ENCODE measurements around the gene HPN.
"Not testable (repeated sequence)": the region's sequence is repeated elsewhere in the genome, so short reads cannot be mapped to it uniquely, and the experiment has no call there.

Gene HPN

DNA sequence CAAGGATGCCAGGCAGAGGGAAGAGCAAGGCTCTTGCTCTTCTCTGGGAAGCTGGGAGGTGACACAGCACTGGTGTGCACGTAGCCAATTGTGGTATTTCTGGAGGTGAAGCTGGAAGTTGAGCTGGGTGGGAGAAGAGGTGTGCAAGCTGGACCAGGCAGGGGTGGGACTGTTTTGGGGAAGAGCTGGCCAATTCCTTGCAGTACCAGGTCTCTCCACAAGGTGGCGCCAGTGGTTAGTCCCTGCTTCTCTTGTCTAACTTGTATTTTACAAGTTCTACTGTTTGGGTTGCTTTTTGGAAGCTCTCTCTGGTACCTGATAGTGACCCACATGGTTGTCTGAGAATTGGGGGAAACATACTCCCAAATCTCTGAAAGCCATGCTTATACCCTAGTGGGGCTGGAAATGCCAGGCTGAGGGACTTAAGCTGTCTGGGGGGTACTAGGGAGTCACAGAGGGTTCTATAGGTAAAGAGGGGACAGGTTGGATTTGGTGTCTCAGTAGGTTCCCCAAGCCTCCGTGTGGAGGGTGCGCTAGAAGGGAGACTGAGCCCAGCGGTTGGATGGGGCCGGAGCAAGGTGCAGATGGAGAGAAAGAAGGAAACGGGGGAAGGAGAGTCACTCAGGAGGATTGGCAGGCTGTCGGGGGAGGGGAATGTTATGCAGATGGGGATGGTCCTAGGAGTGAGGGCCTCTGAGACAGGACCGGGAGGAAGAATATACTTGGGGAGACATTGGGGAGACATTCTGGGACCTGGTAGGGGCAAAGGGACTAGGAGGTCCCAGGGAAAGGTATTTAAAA is 3.0 kb downstream of the HPN start:
- peak; percentile 77 to 80 for DNase-seq

DNA sequence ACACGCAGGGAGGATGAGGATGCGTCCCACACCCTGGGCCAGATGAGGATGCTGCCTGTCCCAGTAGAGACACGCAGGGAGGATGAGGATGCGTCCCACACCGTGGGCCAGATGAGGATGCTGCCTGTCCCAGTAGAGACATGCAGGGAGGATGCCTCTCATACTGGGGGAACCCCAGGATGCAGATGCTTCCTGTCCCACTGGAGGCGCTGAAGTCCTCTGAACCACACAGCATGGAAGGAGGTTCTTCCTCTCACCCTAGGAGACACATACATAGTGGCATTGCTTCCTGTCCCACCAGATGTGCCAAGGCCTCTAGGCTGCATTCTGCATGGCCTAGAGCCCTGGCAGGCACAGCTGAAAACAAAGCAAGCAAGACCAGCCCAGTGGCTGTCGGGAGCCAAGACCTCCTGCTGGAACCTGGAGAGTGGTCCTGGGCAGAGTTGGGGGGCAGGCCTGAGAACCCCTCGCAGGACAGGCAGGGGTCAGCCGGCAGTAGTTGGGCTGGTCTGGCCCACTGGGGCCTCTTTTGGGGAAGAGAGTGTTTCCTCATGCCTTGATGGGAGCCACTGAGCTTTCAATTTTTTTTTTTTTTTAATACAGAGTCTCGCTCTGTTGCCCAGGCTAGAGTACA is 4.3 kb downstream of the HPN start:
- DNase-seq: peak; percentile 40 to 59

DNA sequence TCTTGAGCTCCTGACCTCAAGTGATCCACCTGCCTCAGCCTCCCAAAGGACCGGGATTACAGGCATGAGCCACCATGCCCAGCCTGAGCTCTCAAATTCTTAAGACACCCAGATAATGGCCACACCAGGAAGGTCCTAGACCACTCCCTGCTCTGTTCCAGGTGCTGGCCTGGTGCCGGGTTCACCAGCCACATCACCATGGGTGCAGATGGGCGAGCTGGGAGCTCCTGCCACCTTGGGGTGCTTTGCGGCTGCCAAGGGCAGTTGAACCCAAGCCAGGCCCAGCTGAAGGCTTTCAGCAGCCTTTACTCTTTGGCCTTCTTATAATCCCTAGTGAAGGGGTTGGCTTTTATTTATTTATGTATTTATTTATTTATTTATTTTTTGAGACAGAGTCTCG is 4.9 kb downstream of the HPN start:
- no peak for DNase-seq

DNA sequence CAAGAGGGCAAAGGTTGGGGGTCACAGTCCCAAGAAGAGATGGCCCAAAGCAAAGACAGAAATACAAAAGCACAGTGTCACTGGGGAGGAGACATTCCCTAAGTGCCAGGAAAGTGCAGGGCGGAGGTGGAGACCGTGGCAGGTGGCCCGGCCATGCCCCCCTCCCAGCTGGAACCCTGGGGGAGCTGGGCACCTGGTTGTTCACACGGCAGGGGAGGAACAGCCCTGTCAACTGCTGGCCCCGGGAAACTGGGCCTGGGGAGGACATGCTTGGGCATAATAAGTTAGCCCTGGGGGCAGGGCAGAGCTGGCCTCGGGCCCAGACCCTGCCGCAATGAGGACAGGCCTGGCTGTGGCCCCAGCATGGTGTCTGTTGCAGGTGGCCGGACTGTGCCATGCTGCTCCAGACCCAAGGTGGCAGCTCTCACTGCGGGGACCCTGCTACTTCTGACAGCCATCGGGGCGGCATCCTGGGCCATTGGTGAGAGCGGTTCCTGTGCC is 7.4 kb downstream of the HPN start:
- DNase-seq: no peak

DNA sequence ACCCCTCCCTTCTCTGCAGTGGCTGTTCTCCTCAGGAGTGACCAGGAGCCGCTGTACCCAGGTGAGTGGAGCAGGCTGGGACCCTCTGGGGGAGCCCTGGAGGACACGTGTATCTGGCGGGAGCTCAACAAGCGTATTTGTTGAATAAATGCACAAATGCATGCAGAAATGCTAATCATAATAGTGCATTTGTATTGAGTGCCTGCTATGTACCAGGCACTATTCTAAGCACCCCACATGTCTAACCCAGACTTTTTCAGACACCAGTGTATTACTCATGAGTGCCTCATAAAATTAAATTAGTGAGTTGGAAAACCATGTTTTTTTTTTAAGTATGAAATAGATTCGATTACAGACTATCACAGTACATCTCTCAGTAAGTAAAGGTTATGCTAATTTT is 7.9 kb downstream of the HPN start:
- no peak for DNase-seq

DNA sequence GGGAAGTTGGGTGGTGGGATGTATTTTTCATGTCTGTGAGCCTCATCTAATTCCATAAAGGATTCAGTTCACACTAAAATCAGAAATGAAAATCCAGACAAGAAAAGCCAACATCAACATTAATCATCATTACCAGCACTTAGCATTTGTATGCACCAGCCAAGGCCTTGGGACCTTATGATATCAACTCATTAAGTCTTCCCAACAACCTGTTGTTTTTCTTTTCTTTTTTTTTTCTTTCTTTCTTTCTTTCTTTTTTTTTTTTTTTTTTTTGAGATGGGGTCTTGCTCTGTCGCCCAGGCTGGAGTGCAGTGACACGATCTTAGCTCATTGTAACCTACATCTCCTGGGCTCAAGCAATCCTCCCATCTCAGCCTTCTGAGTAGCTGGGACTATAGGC is 9.1 kb downstream of the HPN start:
- not testable (repeated sequence) for DNase-seq

DNA sequence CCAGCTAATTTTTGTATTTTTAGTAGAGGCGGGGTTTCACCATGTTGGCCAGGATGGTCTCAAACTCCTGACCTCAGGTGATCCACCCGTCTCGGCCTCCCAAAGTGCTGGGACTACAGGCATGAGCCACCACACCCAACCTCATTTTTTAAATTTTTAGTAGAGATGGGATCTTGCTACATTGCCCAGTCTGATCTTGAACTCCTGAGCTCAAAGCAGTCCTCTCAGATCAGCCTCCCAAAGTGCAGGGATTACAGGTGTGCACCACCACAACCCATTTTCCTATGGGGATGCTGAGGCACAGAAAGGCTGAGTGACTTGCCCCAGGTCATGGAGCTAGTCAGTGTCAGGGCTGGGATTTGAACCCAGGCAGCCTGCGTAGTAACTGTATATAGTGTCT is 9.7 kb downstream of the HPN start:
- DNase-seq: not testable (repeated sequence)

DNA sequence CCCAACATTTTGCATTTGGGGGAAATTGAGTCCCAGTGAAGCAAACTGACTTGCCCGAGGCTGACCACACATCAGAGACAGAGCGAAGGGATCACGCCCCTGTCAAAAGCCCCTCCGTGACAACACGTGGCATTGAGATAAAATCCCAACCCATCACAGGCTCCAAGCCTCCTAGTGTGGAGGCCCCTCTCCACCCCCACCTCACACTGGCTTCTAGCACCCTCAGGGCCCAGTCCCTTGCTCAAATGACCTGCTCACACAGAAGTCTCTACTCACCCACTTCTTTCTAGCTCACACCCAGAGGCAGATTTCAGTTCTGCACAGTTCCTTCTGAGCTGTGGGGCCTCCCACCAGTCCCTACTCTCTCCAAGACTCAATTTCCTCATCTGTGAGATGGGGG is 10.3 kb downstream of the HPN start:
- DNase-seq: no peak

DNA sequence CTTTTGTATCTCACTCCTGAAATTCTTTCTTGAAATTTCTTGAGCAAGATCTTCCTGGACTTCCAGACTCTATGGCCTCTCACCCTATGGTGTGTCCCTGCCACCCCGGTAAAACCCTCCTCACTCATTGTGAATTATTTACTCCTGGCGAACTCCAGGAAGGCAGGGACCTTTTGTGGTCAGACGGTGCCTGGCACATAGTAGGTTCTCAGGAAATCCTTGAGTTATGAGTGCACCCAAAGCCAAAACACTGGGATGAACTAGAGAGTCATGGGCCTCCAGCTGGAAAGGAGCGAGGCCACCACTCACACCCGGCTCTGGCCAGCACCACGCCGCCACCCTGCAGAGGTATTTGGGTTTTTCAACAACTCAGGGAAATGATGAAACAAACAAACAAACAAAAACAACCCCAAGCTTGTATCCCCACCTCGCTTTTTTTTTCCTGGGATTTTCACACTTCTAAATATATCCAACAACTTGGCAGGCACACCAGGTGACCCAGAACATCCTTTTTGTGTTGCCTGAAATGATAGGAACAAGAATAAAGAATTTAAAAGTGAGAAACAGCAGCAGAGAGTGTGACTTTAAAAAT is 11.2 kb downstream of the HPN start:
- DNase-seq: no peak

DNA sequence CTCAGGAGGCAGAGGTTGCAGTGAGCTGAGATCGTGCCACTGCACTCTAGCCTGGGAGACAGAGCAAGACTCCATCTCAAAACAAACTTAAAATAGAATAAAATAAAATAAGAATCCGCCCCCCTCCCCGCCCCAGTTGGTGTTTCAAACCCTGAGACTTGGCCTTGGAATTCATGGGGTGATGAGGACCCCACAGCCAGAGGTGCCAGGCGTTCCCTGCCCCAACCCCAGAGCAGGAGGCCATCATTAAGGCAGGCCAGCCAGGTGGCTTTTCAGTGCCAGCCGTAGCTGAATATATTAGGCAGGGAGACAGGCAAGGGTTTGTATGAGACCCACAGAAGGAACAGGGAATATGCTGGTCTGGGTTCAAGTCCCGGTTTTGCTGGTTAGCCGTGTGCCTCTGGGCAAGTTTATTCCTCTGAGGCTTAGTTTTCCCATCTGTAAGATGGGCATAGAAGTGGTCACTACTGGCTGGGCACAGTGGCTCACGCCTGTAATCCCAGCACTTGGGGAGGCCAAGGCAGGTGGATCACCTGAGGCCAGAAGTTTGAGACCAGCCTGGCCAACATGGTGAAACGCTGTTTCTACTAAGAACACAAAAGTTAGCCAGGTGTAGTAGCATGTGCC is 12.3 kb downstream of the HPN start:
- DNase-seq: no peak

DNA sequence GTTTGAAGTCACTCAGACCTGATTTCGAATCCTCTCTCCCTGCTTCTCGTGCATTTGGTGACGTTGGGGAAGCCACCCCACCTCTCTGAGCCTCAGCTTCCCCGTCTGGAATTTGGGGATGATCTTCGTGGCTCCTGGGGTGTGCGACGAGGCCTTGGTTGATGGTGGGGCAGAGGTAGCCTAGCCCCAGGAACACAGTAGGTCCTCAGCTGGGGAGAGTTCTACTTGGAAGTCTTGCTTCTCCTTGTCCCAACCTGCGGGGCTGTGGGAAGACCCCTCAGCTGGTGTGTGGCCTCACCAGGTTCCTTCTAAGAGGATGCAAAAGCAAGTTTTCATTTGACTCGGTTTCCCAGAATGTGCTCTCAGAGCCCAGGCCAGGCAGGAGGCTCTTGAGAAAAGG is 13.1 kb downstream of the HPN start:
- DNase-seq: no peak

DNA sequence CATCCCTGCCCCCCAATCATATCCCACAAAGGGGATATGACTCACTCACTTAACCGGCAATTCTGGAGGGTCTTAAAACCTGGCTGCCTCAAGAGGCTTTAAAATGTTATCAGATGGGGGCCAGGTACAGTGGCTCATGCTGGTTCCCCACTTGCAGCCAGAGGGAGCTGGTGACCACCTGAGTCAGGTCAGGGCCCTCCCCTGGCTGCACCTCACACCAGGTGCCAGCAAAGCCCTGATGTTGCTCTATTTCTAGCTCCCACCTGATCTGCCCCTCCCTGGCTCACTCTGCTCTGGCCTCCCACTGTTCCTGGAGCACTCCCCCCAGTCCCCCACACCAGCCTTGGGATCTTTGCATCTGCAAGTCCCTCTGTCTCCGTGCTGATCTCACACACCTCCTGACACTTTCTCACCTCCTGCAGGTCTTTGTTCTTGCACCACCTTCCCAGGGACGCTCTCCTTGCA is 14.2 kb downstream of the HPN start:
- DNase-seq: no peak

DNA sequence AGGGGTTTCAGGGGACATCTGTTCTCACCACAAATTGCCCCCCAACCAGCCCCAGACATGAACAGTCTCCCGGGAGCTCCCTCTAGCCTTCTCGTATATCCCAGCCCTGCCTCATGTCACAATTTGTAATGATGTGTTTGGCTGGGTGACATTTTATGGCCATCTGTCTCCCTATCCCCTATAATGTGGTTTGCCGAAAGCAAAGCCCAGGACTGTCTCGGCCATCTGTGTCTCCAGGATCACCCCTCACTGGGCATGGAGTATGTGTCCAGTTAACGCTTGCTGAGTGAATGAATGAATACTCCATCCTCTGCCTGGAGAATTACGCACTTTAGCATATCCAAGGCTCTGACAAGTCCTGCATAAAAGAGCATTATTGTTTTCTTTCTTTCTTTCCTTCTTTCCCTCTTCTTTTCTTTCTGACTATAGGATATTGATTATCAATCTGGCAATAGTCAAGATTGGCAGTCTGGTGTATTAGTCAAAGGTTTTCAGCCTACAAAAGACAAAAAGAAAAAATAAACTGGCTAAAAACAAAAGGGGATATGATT is 15.1 kb downstream of the HPN start:
- DNase-seq: no peak

DNA sequence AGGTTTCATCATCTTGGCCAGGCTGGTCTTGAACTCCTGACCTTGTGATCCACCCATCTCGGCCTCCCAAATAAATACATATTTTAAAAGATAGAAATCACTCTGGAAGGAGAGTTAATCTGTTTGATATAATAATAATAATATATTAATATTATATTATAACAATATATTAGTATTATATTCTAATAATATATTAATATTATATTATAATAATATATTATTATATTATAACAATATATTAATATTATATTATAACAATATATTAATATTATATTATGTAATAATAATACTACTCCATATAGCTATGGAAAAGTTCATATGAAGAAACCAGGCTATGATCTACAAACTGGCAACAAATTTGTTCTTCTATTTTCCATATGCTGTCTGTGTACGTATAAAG is 16.8 kb downstream of the HPN start:
- DNase-seq: no peak

DNA sequence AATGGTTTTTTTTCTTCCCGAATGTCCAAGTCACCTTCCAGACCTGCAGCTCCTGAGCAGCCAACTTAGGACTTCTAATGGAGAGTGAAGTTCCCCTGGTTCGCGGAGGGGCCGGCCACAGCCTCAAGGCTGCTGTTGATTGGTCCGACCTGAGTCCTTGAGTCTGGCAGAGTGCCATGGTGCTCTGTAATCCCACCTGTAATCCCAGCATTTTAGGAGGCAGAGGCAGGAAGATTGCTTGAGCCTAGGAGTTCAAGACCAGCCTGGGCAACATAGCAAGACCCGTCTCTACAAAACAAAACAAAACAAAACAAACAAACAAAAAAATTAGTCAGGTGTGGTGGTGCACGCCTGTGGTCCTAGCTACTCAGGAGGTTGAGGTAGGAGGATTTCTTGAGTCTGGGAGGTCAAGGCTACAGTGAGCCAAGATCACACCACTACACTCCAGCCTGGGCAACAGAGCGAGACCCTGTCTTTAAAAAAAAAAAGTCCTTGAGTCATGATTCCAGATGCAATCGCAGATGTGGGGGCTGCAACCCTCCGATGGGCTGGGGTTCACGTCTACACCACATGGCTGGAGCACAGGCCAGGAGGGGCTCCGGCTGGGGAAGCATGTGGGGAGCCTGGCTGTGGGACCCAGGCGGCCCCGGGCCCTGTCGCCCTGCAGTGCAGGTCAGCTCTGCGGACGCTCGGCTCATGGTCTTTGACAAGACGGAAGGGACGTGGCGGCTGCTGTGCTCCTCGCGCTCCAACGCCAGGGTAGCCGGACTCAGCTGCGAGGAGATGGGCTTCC is 17.7 kb downstream of the HPN start:
- no peak for DNase-seq

DNA sequence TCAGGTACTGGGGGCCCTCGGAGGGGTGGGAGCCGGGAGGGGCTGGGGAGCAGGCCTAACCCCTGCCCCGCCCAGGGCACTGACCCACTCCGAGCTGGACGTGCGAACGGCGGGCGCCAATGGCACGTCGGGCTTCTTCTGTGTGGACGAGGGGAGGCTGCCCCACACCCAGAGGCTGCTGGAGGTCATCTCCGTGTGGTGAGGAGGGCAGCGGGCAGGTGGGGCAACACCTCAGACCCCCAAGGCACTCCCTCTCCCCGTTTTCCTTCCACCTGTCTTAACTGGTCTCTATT is 18.2 kb downstream of the HPN start:
- no peak for DNase-seq

DNA sequence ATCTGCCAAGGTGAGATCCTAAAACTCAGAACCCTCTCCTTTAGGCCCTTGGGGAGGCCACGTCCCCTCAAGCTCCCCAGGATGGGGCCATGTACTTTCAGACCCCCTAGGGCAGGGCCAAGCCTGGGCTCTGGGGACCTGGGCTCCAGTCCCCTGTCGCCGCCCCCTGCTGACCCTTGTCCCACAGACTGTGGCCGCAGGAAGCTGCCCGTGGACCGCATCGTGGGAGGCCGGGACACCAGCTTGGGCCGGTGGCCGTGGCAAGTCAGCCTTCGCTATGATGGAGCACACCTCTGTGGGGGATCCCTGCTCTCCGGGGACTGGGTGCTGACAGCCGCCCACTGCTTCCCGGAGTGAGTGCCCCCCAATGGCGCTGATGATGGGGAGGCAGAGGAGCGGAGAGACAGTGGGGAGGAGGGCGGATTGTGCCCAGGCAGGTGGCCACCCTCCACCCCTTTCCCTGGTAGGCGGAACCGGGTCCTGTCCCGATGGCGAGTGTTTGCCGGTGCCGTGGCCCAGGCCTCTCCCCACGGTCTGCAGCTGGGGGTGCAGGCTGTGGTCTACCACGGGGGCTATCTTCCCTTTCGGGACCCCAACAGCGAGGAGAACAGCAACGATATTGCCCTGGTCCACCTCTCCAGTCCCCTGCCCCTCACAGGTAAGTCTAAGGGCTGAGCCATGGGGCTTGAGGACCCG is 18.8 kb downstream of the HPN start:
- DNase-seq: no peak

DNA sequence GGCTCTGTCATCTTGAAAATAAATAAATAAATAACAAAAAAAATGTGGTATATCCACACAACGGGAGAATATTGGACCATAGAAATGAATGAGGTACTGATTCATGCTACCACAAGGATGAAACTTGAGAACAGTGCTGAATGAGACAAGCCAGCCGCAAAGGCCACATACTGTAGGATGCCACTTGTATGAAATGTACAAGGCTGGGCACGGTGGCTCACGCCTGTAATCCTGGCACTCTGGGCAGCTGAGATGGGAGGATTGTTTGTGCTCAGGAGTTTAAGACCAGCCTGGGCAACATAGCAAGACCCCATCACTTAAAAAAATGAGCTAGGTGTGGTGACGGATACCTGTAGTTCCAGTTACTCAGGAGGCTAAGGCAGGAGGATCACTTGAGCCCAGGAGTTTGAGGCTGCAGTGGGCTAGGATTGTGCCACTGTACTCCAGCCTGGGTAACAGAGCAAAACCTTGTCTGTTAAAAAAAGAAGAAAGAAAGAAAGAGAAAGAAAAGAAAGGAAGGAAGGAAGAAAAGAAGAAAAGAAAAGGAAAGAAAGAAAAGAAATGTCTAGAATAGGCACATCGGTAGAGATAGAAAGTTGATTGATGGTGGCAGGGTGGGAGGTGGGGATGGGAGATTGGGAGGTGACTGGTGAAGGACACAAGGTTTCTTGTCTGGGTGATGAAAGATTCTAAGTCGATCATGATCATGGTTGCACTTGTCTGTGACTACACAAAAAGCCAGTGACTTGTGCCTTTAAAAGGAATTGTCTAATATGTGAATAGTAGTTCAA is 20.3 kb downstream of the HPN start:
- no peak for DNase-seq

DNA sequence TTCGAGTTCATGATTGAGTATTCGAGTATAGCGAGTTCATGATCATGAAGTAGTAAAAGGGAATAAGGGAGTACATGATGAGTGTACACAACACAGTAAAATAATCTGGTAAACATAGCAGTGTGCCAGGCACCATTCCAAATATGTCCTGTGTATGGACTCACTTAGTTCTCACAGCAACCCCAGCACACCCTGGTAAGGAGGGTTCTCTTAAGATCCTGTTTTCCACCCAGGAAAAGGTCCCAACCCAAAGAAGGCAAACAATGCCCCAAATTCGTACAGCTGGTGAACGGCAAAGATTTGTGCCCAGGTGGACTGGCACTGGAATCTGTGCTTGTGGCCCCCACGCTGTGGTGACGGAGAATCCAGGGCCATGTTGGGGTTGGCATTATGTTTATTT is 21.4 kb downstream of the HPN start:
- no peak for DNase-seq

DNA sequence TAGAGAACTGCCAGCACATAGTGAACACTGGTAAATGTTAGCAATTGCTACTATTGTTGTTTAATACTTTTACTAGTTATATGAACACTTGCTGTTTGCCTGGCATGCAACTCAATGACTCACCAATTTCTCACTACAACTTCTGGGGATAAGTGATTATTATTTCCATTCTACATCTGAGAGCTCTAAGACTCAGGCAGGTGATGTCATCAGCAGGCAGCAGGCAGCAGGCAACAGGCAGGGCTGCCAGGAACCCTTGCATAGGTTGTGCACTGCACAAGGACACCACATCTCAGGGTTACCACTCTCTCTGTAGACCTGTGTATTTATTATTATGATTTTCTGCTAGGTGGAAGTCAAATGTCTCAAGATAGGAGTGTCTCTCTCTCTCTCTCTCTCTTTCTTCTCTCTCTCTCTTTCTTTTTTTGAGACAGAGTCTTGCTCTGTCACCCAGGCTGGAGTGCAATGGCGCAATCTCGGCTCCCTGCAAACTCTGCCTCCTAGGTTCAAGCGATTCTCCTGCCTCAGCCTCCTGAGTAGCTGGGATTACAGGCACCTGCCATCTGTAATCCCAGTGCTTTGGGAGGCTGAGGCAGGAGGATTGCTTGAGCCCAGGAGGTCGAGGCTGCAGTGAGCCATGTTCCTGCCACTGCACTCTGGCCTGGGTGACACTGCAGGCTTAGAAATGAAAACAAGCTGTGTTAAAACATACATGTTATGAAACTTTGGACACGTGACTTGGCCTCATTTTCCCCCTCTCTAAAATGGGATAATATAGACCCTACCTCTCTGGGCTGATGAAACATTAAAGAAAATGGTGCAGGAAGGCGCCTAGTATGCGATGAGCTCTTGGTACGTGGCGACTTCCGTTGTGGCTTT is 22.7 kb downstream of the HPN start:
- DNase-seq: peak; percentile 17 to 32
